ENCODE data around the gene RGMA.

DNA sequence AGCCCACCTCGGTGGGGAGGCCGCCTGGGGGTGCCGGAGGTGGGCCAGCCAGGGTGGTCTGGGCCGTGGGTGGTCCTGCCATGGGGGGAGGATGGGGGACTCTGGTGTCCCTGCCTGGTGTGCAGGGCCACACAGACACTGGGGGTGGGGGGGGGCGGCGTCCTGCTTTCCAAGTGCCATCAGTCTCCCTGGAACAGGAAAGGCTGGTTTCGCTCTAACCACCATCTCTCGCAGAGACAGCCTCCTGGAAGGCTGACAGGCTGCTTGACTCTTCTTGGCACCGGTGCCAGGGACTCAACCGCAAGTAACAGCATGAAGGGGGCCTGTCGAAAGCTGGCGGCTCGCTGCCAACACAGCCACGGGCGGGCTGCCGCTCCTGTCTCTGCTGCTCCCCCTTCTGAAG lies 40.3 kb downstream of the RGMA start:
- no peak for TF ChIP-seq EZH2phosphoT487 (IDR thresholded peaks at IDR 0.05; ENCODE audit: low read depth, severe bottlenecking, unreplicated experiment)
- TF ChIP-seq, protein P1, sequence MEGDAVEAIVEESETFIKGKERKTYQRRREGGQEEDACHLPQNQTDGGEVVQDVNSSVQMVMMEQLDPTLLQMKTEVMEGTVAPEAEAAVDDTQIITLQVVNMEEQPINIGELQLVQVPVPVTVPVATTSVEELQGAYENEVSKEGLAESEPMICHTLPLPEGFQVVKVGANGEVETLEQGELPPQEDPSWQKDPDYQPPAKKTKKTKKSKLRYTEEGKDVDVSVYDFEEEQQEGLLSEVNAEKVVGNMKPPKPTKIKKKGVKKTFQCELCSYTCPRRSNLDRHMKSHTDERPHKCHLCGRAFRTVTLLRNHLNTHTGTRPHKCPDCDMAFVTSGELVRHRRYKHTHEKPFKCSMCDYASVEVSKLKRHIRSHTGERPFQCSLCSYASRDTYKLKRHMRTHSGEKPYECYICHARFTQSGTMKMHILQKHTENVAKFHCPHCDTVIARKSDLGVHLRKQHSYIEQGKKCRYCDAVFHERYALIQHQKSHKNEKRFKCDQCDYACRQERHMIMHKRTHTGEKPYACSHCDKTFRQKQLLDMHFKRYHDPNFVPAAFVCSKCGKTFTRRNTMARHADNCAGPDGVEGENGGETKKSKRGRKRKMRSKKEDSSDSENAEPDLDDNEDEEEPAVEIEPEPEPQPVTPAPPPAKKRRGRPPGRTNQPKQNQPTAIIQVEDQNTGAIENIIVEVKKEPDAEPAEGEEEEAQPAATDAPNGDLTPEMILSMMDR (IDR thresholded peaks at IDR 0.05; ENCODE audit: poor library complexity) = no peak
- no peak for TF ChIP-seq EZH2 (IDR thresholded peaks at IDR 0.05; ENCODE audit: borderline replicate concordance)
